GM21528 (cell line): ENCODE measurements around the gene PARD6B.
"Not testable (repeated sequence)": the region's sequence is repeated elsewhere in the genome, so short reads cannot be mapped to it uniquely, and the experiment has no call there.

Experiments
- ATAC-seq: cut with Tn5 transposase; IDR thresholded peaks from one replicate; pipeline ENCODE4 v1.9.1; 2021; ENCODE audit warnings: mild to moderate bottlenecking, moderate library complexity; ENCODE audit not compliant: unreplicated experiment, low FRiP score

Gene PARD6B

DNA sequence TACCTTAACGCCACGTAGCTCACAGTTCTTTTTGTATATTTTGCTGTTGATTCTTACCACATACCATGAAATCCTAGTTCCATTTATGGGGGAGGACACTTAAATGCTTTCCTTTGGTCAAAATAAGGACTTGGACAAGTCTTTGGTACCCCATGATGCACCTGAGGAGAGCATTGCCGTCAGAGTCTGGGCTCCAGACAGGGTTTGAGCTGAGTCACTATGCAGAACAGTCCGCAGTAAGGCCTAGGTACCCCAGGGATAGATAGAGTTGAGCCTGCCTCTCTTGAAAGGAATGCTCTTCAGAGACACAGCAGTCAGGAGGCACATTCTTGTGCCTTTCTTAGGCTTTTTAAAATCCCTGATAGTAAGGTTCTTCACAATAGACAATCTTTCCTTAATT lies 6.0 kb downstream of the PARD6B start:
- ATAC-seq: no peak

- no peak for ATAC-seq
Observed at GRCh38 chr20:50743087-50743486, 11.7 kb downstream of the PARD6B start.

DNA sequence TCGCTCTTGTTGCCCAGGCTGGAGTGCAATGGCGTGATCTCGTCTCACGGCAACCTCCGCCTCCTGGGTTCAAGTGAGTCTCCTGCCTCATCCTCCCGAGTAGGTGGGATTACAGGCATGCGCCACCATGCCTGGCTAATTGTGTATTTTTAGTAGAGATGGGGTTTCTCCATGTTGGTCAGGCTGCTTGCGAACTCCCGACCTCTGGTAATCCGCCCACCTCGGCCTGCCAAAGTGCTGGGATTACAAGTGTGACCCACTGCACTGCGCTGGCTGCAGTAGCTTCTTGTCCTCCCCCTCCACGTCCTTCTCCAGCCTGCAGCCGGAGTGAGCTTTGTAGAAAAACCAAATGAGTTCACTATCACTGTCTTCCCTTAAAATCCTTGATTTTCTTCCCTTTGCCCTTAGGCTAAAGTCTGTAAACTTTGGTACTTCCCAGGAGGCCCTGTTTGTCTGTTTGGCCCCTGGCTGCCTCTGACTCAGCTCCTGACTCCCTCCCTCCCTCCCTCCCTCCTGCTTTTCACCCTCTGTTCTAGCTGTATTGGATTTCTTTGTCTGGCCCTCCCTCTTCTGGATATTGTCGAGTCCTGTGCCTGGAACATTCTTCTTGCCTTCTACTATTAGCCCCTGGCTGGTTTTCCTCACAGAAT lies 12.9 kb downstream of the PARD6B start:
- ATAC-seq: no peak

GRCh38 chr20:50745634-50746137 lies 14.3 kb downstream of the PARD6B start:
- ATAC-seq: no peak

- ATAC-seq: no peak
Observed at GRCh38 chr20:50746138-50746940, 15.0 kb downstream of the PARD6B start.

DNA sequence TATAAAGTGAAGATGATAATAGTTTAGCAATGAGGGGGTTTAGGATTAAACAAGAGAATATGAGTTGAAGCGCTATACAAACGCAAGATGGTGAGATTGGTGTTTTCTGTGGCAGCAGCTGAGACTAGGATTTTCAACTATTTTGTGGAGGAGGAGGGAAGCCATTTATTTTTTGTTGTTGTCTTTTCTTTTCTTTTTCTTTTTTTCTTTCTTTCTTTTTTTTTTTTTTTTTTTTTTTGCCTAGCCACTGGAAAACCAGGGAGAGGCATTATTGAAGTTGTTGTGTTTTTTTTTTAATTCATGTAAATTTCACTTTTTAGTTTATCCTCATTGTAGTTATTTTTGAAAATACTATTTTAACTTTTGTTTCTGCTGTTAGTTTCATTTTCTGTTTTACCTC lies 15.9 kb downstream of the PARD6B start:
- no peak for ATAC-seq

GRCh38 chr20:50750145-50750671 lies 18.8 kb downstream of the PARD6B start:
- ATAC-seq: no peak

DNA sequence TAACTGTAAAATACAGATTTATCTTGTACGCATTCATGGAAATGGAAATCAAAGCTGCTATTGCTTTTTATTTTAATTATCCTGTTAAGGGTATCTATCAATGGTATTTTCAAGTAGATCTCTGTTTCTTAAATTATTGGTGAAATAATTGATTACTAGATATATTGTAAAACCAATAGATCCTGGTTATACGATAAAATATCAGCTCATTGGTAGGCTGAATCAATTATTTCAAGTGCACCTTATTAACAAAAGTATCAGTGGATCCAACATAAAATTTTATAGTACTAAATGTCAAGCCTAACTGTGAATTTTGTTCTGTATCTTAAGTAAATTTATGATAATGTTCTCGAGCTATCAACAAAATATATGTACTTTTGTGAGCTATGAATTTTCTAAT lies 21.8 kb downstream of the PARD6B start:
- ATAC-seq: no peak

DNA sequence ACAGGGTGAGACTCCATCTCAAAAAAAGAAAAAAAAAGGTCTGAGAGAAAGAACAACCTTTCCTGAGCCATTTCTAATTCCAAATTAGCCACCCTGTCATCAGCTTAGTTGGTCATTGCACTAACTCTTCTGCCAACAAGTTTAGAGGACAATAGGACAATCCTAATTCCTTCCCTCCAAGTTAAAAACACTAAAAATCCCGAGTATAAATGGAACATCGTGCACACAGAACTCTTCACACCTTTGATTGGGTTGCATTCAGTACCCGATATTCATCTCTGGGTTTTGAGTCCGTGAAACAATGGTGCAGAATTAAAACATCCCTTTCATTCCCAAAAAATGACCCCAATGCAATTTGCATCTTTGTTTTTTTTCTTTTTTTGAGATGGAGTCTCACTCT lies 23.0 kb downstream of the PARD6B start:
- no peak for ATAC-seq

GRCh38 chr20:50756447-50756846 lies 25.1 kb downstream of the PARD6B start:
- no peak for ATAC-seq

DNA sequence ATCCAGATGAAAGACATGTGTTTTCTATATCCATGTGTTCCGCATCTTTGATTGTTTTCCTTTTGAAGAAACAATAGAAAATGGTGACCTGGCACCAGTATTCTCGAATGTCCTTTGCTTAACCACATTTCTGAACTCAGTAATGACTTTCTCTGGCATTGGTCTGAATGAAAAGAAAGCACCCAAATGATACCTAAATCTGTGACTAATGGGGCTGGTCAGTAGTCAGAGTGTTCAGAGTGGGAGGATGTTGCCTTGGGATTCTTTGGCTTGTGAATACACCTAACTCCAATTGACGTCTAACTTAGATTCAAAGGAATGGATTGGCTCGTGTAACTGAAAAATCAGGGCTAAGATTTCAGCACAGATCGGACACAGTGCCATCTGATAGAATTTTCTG lies 27.1 kb downstream of the PARD6B start:
- no peak for ATAC-seq

- ATAC-seq: no peak
Observed at GRCh38 chr20:50758992-50759391, 27.6 kb downstream of the PARD6B start.

- ATAC-seq: no peak
Observed at GRCh38 chr20:50759678-50760077, 28.3 kb downstream of the PARD6B start.

DNA sequence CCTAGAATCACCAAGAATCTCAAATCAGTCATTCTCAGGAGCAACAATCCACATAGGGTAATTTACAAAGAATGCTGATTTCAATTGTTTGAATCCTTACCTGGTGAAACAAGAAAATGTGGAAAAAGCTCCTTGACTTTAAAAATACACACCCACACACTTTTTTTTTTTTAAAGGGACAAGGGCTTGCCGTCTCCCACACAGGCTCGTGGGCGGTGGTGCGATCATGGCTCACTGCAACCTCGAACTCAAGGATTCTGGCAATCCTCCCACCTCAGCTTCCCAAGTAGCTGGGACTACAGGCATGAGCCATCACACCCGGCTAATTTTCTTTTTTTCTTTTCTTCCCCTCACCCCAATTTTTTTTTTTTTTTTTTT lies 30.7 kb downstream of the PARD6B start:
- no peak for ATAC-seq

GRCh38 chr20:50762435-50763220 lies 31.2 kb downstream of the PARD6B start:
- ATAC-seq: no peak

- not testable (repeated sequence) for ATAC-seq
Observed at GRCh38 chr20:50763550-50764458, 32.4 kb downstream of the PARD6B start.

- ATAC-seq: not testable (repeated sequence)
Observed at GRCh38 chr20:50765251-50765650, 33.9 kb downstream of the PARD6B start.

DNA sequence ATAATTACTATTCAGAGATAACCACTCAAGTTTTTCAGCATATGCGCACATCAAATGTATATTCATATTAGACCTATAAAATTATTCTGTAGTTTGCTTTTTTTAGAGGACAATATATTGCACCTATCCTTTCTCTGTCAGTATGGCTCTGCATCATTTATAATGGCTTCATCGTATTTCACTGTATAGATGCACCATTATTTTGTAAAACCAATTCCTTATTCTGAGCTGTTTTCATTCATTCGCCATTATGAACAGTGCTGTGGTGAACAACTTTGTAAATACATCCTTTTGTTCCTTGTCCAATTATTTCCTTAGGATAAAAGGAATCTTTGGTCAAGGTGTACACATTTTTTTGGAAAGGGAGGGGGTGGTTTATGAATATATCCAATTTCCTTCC lies 34.3 kb downstream of the PARD6B start:
- no peak for ATAC-seq

DNA sequence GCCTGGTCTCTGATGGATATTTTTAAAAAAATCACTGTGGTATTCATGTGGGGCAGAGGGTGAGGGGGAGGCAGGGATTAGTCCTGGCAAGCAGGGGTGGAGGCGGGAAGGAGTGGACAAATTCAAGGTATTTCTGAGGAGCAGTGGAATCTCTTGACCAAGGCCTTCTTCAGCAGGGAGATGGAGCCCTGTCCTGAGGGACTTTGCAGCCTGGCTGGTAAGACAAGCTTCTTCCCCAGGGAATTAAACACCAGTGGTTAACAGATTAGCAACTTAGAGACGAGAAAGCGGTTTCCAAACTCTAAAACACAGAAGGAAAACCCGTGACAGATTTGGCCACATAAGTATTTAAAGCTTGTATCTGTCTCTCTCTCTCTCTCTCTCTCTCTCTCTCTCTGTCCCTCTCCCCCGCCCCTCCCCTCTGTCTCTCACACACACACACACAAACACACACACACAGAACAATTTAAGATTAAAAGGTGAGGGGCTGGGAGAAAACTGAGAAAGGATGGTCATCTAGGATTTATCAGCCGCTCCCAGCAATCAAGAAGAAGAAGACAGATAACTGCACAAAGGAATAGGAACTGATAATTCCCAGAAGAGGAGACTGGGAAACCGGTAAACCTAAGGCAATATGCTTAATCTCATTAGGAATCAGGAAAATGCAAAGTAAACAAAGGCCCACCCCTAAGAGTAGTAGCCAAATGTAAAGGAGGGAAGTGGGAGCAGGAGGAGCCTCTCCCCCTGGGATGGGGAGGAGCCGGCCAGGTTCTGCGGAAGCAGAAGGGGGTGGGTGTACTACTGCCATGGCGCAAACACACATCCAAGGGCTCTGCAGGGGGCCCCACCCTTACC lies 35.8 kb downstream of the PARD6B start:
- not testable (repeated sequence) for ATAC-seq
